ENCODE data around the gene PCCA. TPM values are rescaled to one million over a fixed set of nuclear protein-coding genes. Genes with fewer than 3 reads are reported as not detected.

The PCCA gene
- total RNA-seq, 1 experiment from 2014 or later, result 16.2 TPM

Other genes starting within 250 kb of the PCCA start
- not detected in 2 replicates for gene ZIC5, start 117.3 kb upstream of the PCCA start, total RNA-seq (2014; rRNA removed; shearing (Covaris generic))
- gene ZIC2, start 107.3 kb upstream of the PCCA start, total RNA-seq (2014; rRNA removed; shearing (Covaris generic)), result 0.12 TPM in 1 of 2 replicates, not detected in the other